WTC11 (cell line): ENCODE measurements around the gene MYOZ3. TPM values are rescaled to one million over a fixed set of nuclear protein-coding genes. Genes with fewer than 3 reads are reported as not detected.

Source experiments
- ATAC-seq: fragments of 200-7000 bp; cut with Tn5 transposase; 2 replicates; pipeline ENCODE4 v1.10.0; 2021; ENCODE audit warnings: mild to moderate bottlenecking, moderate library complexity
- CTCF ChIA-PET: fragments of 300-600 bp; sonication (Branson Sonifier 250); formaldehyde crosslinking; loops from one replicate; lab custom pipeline; 2021; ENCODE audit warnings: antibody characterized with exemption; lab: Charles Lee
- POLR2A ChIA-PET: fragments of 350-600 bp; sonication (Branson Sonifier 250); formaldehyde crosslinking; loops from one replicate; lab custom pipeline; 2021; ENCODE audit warnings: antibody characterized with exemption; lab: Charles Lee
- DNase-seq: peaks from one replicate; pipeline ENCODE4 v3.0.0; 2021; ENCODE audit warnings: low spot score
- H3K27ac Mint-ChIP-seq: 2 replicates; pipeline ENCODE4 v1.8.0; 2021; ENCODE audit warnings: mixed read lengths
- H3K27me3 Mint-ChIP-seq: 2 replicates; pipeline ENCODE4 v1.8.0; 2021; ENCODE audit warnings: low read depth, mild to moderate bottlenecking, moderate library complexity, mixed read lengths
- H3K36me3 Mint-ChIP-seq: 2 replicates; pipeline ENCODE4 v1.8.0; 2021; ENCODE audit warnings: mixed read lengths
- H3K4me1 Mint-ChIP-seq: 2 replicates; pipeline ENCODE4 v1.8.0; 2022; ENCODE audit warnings: mixed read lengths
- H3K4me3 Mint-ChIP-seq: 2 replicates; pipeline ENCODE4 v1.8.0; 2021; ENCODE audit warnings: mild to moderate bottlenecking, moderate library complexity, mixed read lengths
- H3K9me3 Mint-ChIP-seq: 2 replicates; pipeline ENCODE4 v1.8.0; 2021; ENCODE audit warnings: mixed read lengths
- ATF1 ChIP-seq: sonication (generic); formaldehyde crosslinking; IDR thresholded peaks from 2 replicates; pipeline ENCODE4 v1.8.1; 2023; ENCODE audit warnings: mild to moderate bottlenecking, moderate library complexity, missing genetic modification reagents
- CBFB ChIP-seq: sonication (generic); formaldehyde crosslinking; IDR thresholded peaks from 2 replicates; pipeline ENCODE4 v1.8.1; 2022; ENCODE audit warnings: mild to moderate bottlenecking, low read depth, missing genetic modification reagents
- ETV6 ChIP-seq: sonication (generic); formaldehyde crosslinking; IDR thresholded peaks from 2 replicates; pipeline ENCODE4 v1.8.1; 2022; ENCODE audit warnings: mild to moderate bottlenecking, missing genetic modification reagents
- FOXP4 ChIP-seq: sonication (generic); formaldehyde crosslinking; IDR thresholded peaks from 2 replicates; pipeline ENCODE4 v1.8.0; 2022; ENCODE audit warnings: mild to moderate bottlenecking, missing genetic modification reagents
- GABPB1 ChIP-seq: sonication (generic); formaldehyde crosslinking; IDR thresholded peaks from 2 replicates; pipeline ENCODE4 v1.8.1; 2023; ENCODE audit warnings: mild to moderate bottlenecking, missing genetic modification reagents
- GTF2I ChIP-seq: fragments of 250-450 bp; sonication (Bioruptor Pico); conservative IDR thresholded peaks from 2 replicates; pipeline ENCODE4 v1.4.0; 2021; ENCODE audit warnings: mild to moderate bottlenecking
- KAT7 ChIP-seq: sonication (generic); formaldehyde crosslinking; IDR thresholded peaks from 2 replicates; pipeline ENCODE4 v1.8.1; 2023; ENCODE audit warnings: missing genetic modification reagents, mild to moderate bottlenecking, borderline replicate concordance
- MLX ChIP-seq: sonication (generic); formaldehyde crosslinking; IDR thresholded peaks from 2 replicates; pipeline ENCODE4 v1.8.1; 2023; ENCODE audit warnings: mild to moderate bottlenecking, missing genetic modification reagents, moderate library complexity
- NFE2L1 ChIP-seq: sonication (generic); formaldehyde crosslinking; IDR thresholded peaks from 2 replicates; pipeline ENCODE4 v1.8.1; 2023; ENCODE audit warnings: missing genetic modification reagents
- RELA ChIP-seq: sonication (generic); formaldehyde crosslinking; IDR thresholded peaks from 2 replicates; pipeline ENCODE4 v1.8.1; 2022; ENCODE audit warnings: missing genetic modification reagents, mild to moderate bottlenecking, borderline replicate concordance
- TEAD4 ChIP-seq: sonication (generic); formaldehyde crosslinking; IDR thresholded peaks from 2 replicates; pipeline ENCODE4 v1.8.0; 2022; ENCODE audit warnings: mild to moderate bottlenecking, missing genetic modification reagents
- ZNF512 ChIP-seq: sonication (generic); formaldehyde crosslinking; IDR thresholded peaks from 2 replicates; pipeline ENCODE4 v1.8.1; 2022; ENCODE audit warnings: missing genetic modification reagents, borderline replicate concordance
- total RNA-seq: library from RNA; stranded (reverse); gene quantifications from 3 replicates; pipeline ENCODE4 v1.2.3, GENCODE V29; 2021
- TF ChIP-seq, protein P1 (sequence below): sonication (generic); formaldehyde crosslinking; IDR thresholded peaks from 2 replicates; pipeline ENCODE4 v1.8.1; 2023; ENCODE audit warnings: mild to moderate bottlenecking, missing genetic modification reagents, borderline replicate concordance

MYOZ3 gene
- total RNA-seq, 1 experiment from 2014 or later: 13.7 TPM

- TF ChIP-seq, protein P1, sequence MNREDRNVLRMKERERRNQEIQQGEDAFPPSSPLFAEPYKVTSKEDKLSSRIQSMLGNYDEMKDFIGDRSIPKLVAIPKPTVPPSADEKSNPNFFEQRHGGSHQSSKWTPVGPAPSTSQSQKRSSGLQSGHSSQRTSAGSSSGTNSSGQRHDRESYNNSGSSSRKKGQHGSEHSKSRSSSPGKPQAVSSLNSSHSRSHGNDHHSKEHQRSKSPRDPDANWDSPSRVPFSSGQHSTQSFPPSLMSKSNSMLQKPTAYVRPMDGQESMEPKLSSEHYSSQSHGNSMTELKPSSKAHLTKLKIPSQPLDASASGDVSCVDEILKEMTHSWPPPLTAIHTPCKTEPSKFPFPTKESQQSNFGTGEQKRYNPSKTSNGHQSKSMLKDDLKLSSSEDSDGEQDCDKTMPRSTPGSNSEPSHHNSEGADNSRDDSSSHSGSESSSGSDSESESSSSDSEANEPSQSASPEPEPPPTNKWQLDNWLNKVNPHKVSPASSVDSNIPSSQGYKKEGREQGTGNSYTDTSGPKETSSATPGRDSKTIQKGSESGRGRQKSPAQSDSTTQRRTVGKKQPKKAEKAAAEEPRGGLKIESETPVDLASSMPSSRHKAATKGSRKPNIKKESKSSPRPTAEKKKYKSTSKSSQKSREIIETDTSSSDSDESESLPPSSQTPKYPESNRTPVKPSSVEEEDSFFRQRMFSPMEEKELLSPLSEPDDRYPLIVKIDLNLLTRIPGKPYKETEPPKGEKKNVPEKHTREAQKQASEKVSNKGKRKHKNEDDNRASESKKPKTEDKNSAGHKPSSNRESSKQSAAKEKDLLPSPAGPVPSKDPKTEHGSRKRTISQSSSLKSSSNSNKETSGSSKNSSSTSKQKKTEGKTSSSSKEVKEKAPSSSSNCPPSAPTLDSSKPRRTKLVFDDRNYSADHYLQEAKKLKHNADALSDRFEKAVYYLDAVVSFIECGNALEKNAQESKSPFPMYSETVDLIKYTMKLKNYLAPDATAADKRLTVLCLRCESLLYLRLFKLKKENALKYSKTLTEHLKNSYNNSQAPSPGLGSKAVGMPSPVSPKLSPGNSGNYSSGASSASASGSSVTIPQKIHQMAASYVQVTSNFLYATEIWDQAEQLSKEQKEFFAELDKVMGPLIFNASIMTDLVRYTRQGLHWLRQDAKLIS: no peak
- no peak for TF ChIP-seq KAT7 (CRISPR knock-in tag)
- TF ChIP-seq CBFB (CRISPR knock-in tag): no peak
- no peak for TF ChIP-seq GABPB1 (CRISPR knock-in tag)
These were observed 28.5 kb upstream of the MYOZ3 start (continued) for GRCh38 chr5:150632305-150633160.

GRCh38 chr5:150633429-150633828 is 27.6 kb upstream of the MYOZ3 start:
- Mint-ChIP-seq H3K4me3 (no peak overlapping the region), H3K9me3 (no peaks in the 10 kb centered on the region), H3K27ac (no peak overlapping the region), H3K27me3 (no peaks in the 10 kb centered on the region), H3K4me1 (peaks cover 7% of the 10 kb centered on the region), H3K36me3 (no peaks in the 10 kb centered on the region)
- no peak for DNase-seq
- CTCF ChIA-PET: interaction anchor here (1.5 kb wide), 1 partner anchor 73 kb away, joined by 3 read pairs; no protein-coding TSS in a partner anchor
- POLR2A ChIA-PET: no interaction called here
- ATAC-seq: no peak
- TF ChIP-seq TEAD4 (CRISPR knock-in tag) (no peak), GTF2I (CRISPR knock-in tag) (no peak), RELA (CRISPR knock-in tag) (no peak), NFE2L1 (CRISPR knock-in tag) (no peak), ETV6 (CRISPR knock-in tag) (no peak), ZNF512 (CRISPR knock-in tag) (no peak), ATF1 (CRISPR knock-in tag) (no peak), FOXP4 (CRISPR knock-in tag) (no peak), MLX (CRISPR knock-in tag) (no peak)
